ENCODE results near the gene MGAT4B.

The MGAT4B gene

GRCh38 chr5:179812135-179812825, 5.6 kb upstream of the MGAT4B start:
- no peak for DNase-seq (ENCODE audit: low read depth)

- no peak for DNase-seq (ENCODE audit: low read depth)
Measured at GRCh38 chr5:179805529-179806249, 977 bp downstream of the MGAT4B start.

GRCh38 chr5:179805070-179805528, 1.6 kb downstream of the MGAT4B start:
- DNase-seq (ENCODE audit: low read depth) = no peak

GRCh38 chr5:179804555-179804947, 2.1 kb downstream of the MGAT4B start:
- no peak for DNase-seq (ENCODE audit: low read depth)

- no peak for DNase-seq (ENCODE audit: low read depth)
Measured at GRCh38 chr5:179803651-179804554, 2.8 kb downstream of the MGAT4B start.

GRCh38 chr5:179802950-179803562, 3.6 kb downstream of the MGAT4B start:
- no peak for DNase-seq (ENCODE audit: low read depth)

GRCh38 chr5:179802207-179802883, 4.3 kb downstream of the MGAT4B start:
- no peak for DNase-seq (ENCODE audit: low read depth)

GRCh38 chr5:179801304-179802206, 5.1 kb downstream of the MGAT4B start:
- DNase-seq (ENCODE audit: low read depth) = no peak

- no peak for DNase-seq (ENCODE audit: low read depth)
Measured at GRCh38 chr5:179800696-179801201, 5.9 kb downstream of the MGAT4B start.

GRCh38 chr5:179800071-179800695, 6.5 kb downstream of the MGAT4B start:
- no peak for DNase-seq (ENCODE audit: low read depth)

GRCh38 chr5:179799644-179799973, 7.1 kb downstream of the MGAT4B start:
- no peak for DNase-seq (ENCODE audit: low read depth)

- no peak for DNase-seq (ENCODE audit: low read depth)
Measured at GRCh38 chr5:179798771-179799643, 7.7 kb downstream of the MGAT4B start.

GRCh38 chr5:179798144-179798770, 8.4 kb downstream of the MGAT4B start:
- DNase-seq (ENCODE audit: low read depth) = no peak

GRCh38 chr5:179797741-179798140, 8.9 kb downstream of the MGAT4B start:
- no peak for DNase-seq (ENCODE audit: low read depth)

GRCh38 chr5:179796877-179797608, 9.6 kb downstream of the MGAT4B start:
- no peak for DNase-seq (ENCODE audit: low read depth)

GRCh38 chr5:179795863-179796833, 10.5 kb downstream of the MGAT4B start:
- no peak for DNase-seq (ENCODE audit: low read depth)
